Muscle layer of duodenum (tissue), 2 donors: ENCODE measurements around the gene PACS2.
"Not testable (repeated sequence)": the region's sequence is repeated elsewhere in the genome, so short reads cannot be mapped to it uniquely, and the experiment has no call there.

Source experiments
- H3K27ac ChIP-seq: one replicate; pipeline ENCODE4 v1.7.0; 2013; ENCODE audit warnings: mild to moderate bottlenecking, low read length
- H3K27me3 ChIP-seq: one replicate; pipeline ENCODE4 v1.7.0; 2013; ENCODE audit warnings: low read depth, mild to moderate bottlenecking, control low read depth, low read length
- H3K36me3 ChIP-seq, 2 donors: one replicate each; pipeline ENCODE4 v1.7.0; 2013; ENCODE audit warnings: low read length in 2 of 2, control low read depth in 1 of 2, mild to moderate bottlenecking in 1 of 2; ENCODE audit not compliant: insufficient read depth in 2 of 2, control insufficient read depth in 1 of 2
- H3K4me1 ChIP-seq, 2 donors: one replicate each; pipeline ENCODE4 v1.7.0; 2013; ENCODE audit warnings: low read length in 2 of 2, mild to moderate bottlenecking in 2 of 2, control low read depth in 1 of 2, moderate library complexity in 1 of 2; ENCODE audit not compliant: insufficient read depth in 2 of 2, control insufficient read depth in 1 of 2
- H3K4me3 ChIP-seq, 2 donors: one replicate each; pipeline ENCODE4 v1.7.0; 2013; ENCODE audit warnings: low read length in 2 of 2, low read depth in 1 of 2, mild to moderate bottlenecking in 1 of 2
- H3K9me3 ChIP-seq, 2 donors: one replicate each; pipeline ENCODE4 v1.7.0; 2013; ENCODE audit warnings: low read length in 2 of 2, control low read depth in 1 of 2, mild to moderate bottlenecking in 1 of 2; ENCODE audit not compliant: control insufficient read depth in 1 of 2
- donor health status: healthy.

The PACS2 gene

DNA sequence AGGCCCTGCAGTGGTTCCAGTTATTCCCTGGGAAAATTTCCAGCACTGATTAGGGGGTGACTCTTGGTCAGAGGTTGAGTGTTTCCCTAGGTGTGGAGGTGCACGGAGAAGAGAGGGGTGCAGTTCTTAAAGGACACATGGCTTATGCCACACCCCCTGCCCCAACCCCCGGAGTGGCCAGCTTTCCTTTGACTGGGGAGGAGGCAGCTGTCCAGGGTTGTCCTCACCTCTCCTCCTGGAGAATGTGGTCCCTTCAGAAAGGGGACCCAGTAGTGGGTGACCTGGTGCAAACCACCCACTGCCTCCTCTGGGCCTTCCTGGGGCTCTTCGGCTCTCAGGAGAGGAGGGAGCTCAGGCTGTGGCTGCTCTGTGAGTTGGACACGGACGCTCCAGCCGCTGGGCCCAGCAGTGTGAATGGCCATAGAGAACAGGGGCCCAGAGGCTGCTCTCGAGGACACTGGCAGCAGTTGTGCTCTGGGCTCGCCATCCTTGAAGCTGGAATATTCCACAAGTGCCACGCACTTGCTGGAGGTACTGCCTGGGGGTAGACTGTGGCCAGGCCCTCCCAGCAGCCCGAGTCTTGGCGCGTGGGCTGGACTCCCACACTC lies 13.6 kb downstream of the PACS2 start:
- no peaks in the 10 kb centered on the region for H3K27me3 ChIP-seq
- no peaks in the 10 kb centered on the region for H3K9me3 ChIP-seq
- H3K27ac ChIP-seq, result no peak overlapping the region
- H3K4me1 ChIP-seq, result peaks cover 0 to 20% of the 10 kb centered on the region in 2 donors
- no peaks in the 10 kb centered on the region for H3K36me3 ChIP-seq
- H3K4me3 ChIP-seq, result no peak overlapping the region

- Histone ChIP-seq H3K4me3 (no peak overlapping the region), H3K27me3 (no peaks in the 10 kb centered on the region), H3K36me3 (no peaks in the 10 kb centered on the region), H3K27ac (no peak overlapping the region), H3K9me3 (no peaks in the 10 kb centered on the region), H3K4me1 (peaks cover 0 to 18% of the 10 kb centered on the region in 2 donors)
These were observed 14.3 kb downstream of the PACS2 start for GRCh38 chr14:105328678-105329390.

- Histone ChIP-seq H3K9me3 (no peaks in the 10 kb centered on the region), H3K4me3 (no peak overlapping the region), H3K27me3 (no peaks in the 10 kb centered on the region), H3K4me1 (peaks cover 0 to 10% of the 10 kb centered on the region in 2 donors), H3K27ac (no peak overlapping the region), H3K36me3 (no peaks in the 10 kb centered on the region)
These were observed 15.0 kb downstream of the PACS2 start for GRCh38 chr14:105329411-105330150.

GRCh38 chr14:105330491-105330895 lies 15.9 kb downstream of the PACS2 start:
- Histone ChIP-seq H3K4me1 (peaks cover 0 to 1% of the 10 kb centered on the region in 2 donors), H3K4me3 (no peak overlapping the region), H3K27ac (no peak overlapping the region), H3K9me3 (no peaks in the 10 kb centered on the region), H3K36me3 (no peaks in the 10 kb centered on the region), H3K27me3 (no peaks in the 10 kb centered on the region)

GRCh38 chr14:105331575-105332349 lies 17.2 kb downstream of the PACS2 start:
- Histone ChIP-seq H3K9me3 (no peaks in the 10 kb centered on the region), H3K27me3 (no peaks in the 10 kb centered on the region), H3K36me3 (no peaks in the 10 kb centered on the region), H3K27ac (no peak overlapping the region), H3K4me1 (no peaks in the 10 kb centered on the region), H3K4me3 (no peak overlapping the region)

DNA sequence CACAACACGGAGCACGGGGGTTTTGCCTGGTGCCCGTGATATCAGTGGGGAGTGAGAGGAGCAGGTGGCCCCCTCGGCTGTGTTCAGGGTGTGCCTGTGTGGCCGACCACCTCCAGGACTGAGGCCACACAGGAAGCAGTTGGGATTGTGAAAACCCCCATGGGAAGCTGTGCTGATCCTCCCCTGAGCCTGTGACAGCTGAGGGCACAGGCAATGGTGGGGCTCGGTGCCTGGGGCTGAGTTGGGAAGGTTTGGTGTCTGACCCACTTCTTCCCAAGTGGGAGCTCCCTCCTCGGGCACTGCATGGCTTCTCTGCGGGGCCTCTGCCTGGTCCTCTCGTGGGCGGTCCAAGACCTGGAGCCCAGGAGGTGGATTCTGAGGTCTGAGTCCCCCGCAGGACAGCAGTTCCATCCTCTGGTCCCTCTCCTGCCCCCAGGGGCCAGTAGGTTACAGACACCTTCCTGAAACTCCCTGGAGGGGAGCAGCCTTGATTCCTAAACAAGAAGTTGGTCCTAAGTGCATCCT lies 17.9 kb downstream of the PACS2 start:
- H3K27me3 ChIP-seq, result no peaks in the 10 kb centered on the region
- no peak overlapping the region for H3K27ac ChIP-seq
- no peaks in the 10 kb centered on the region for H3K9me3 ChIP-seq
- H3K36me3 ChIP-seq, result no peaks in the 10 kb centered on the region
- H3K4me3 ChIP-seq, result no peak overlapping the region
- H3K4me1 ChIP-seq, result peaks cover 0 to 3% of the 10 kb centered on the region in 2 donors

GRCh38 chr14:105333020-105333490 lies 18.5 kb downstream of the PACS2 start:
- Histone ChIP-seq H3K4me3 (no peak overlapping the region), H3K9me3 (no peaks in the 10 kb centered on the region), H3K27me3 (no peaks in the 10 kb centered on the region), H3K4me1 (peaks cover 0 to 9% of the 10 kb centered on the region in 2 donors), H3K36me3 (no peaks in the 10 kb centered on the region), H3K27ac (no peak overlapping the region)

DNA sequence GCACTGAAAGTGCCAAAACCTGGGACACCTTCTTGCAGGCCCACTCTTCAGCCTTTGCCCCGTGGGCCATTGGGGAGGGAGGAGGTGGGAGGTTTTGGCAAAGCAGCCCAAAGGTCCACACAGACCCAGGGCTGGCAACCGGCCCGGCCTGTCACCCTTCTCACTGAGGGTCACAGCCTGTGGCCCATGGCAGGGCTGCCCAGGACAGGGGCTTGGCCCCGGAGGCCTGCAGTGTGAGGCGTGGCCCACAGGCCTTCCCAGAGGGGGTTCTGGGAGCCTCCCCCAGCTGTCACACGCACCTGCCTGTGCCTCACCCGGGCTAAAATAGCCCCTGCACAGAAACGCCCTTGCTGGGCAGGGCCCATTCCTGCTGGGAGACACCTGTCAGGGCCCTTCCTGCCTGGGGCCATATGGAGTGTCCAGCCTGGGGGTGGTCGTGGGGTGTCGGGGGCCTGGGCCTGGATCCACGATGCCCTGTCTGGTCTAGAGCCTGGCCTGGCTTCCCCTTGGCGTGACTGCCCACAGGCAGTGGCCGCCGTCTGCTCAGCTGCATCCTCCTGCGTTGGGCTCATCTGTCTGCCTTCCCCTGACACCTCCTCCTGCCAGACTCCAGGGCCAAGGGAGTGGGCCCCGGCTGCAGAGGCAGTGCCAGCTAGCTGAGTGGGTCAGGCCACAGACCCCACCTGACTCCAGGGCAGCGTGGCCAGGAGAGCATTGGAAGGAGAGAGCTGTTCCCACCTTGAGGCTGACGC lies 19.2 kb downstream of the PACS2 start:
- Histone ChIP-seq H3K27me3 (no peaks in the 10 kb centered on the region), H3K27ac (no peak overlapping the region), H3K36me3 (no peaks in the 10 kb centered on the region), H3K4me3 (no peak overlapping the region), H3K9me3 (no peaks in the 10 kb centered on the region), H3K4me1 (peaks cover 0 to 12% of the 10 kb centered on the region in 2 donors)

DNA sequence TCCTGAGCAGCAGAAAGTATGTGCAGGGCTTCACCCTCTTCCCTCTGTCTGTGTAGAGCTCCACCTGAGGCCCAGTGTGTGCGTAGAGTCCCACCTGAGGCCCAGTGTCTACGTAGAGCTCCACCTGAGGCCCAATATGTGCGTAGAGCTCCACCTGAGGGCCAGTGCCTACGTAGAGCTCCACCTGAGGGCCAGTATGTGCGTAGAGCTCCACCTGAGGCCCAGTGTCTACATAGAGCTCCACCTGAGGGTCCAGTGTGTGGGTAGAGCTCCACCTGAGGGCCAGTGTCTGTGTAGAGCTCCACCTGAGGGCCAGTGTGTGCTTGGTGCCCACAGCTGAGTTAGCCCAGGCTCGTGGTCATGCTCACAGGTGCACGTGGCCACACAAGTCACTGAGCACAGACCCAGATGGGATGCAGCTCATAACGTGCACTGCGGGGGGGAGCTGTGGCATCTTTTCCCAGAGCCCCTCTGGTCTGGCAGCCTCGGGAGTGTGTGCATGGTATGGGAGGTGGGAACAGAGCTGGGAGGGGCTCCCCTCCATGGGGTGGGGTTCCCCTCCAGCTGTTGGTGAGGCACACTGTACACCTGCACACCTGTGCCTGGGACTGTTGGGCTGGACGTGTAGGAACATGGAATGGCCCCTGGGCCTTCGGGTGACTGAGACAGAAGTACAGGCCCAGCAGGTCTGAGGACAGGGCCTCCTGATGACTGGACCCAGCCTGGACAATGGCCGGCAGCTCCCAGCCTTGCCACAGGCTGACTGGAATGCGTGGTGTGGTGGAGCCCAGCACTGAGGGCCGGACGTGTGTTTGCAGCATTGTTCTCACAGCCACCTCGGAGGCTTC lies 20.1 kb downstream of the PACS2 start:
- no peak overlapping the region for H3K4me3 ChIP-seq
- H3K27me3 ChIP-seq, result no peaks in the 10 kb centered on the region
- peaks cover 0 to 12% of the 10 kb centered on the region in 2 donors for H3K4me1 ChIP-seq
- H3K27ac ChIP-seq, result no peak overlapping the region
- H3K36me3 ChIP-seq, result no peaks in the 10 kb centered on the region
- no peaks in the 10 kb centered on the region for H3K9me3 ChIP-seq

DNA sequence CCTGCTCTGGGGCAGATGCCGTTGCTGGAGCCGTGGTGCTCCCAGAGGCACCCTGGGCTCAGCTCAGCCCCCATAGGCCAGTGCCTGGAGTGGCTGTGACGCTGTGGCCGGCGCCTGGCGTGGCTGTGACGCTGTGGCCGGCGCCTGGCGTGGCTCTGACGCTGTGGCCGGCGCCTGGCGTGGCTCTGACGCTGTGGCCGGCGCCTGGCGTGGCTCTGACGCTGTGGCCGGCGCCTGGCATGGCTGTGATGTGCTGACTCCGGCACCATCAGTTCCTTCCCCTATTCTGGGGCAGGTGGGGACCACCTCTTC lies 20.6 kb downstream of the PACS2 start:
- peaks cover 0 to 13% of the 10 kb centered on the region in 2 donors for H3K4me1 ChIP-seq
- not testable (repeated sequence) for H3K4me3 ChIP-seq, H3K36me3 ChIP-seq, H3K27me3 ChIP-seq, H3K9me3 ChIP-seq, H3K27ac ChIP-seq
